HEK293 (cell line): ENCODE data around the gene ACADSB.

Source experiments
- CTCF ChIA-PET: fragments of 350-600 bp; formaldehyde crosslinking; extraction: SDS; loops from one replicate; lab custom pipeline; 2021; ENCODE audit warnings: antibody characterized with exemption; lab: Yijun Ruan, JAX
- POLR2A ChIA-PET: fragments of 300-600 bp; formaldehyde crosslinking; extraction: SDS; loops from one replicate; lab custom pipeline; 2020; ENCODE audit warnings: antibody characterized with exemption, inconsistent platforms; lab: Yijun Ruan, JAX
- H3K27ac ChIP-seq: fragments of 200-500 bp; sonication (Bioruptor generic); 2 replicates; pipeline ENCODE4 v1.5.1; 2014; ENCODE audit warnings: low read depth, low read length, control low read depth, inconsistent platforms; ENCODE audit errors: extremely low read depth
- H3K36me3 ChIP-seq, 2 experiments: fragments of 200-500 bp in 1 of 2; sonication (Bioruptor generic) in 1 of 2; 1 replicate in 1 of 2; 2 replicates in 1 of 2; pipeline ENCODE4 v1.5.1; 2014 to 2017; ENCODE audit warnings: inconsistent platforms in 2 of 2, low read length in 2 of 2; ENCODE audit not compliant: control insufficient read depth in 2 of 2, insufficient read depth in 1 of 2
- H3K4me1 ChIP-seq: fragments of 200-500 bp; sonication (Bioruptor generic); 2 replicates; pipeline ENCODE4 v1.5.1; 2014; ENCODE audit warnings: mild to moderate bottlenecking, low read length, inconsistent platforms; ENCODE audit not compliant: control insufficient read depth, insufficient read depth
- H3K4me3 ChIP-seq: 2 replicates; pipeline ENCODE4 v1.5.1; 2011; ENCODE audit warnings: low read depth, mild to moderate bottlenecking, control low read depth, low read length, moderate library complexity
- H3K9me3 ChIP-seq: fragments of 200-500 bp; sonication (Bioruptor generic); 2 replicates; pipeline ENCODE4 v1.5.1; 2014; ENCODE audit warnings: low read depth, low read length, inconsistent platforms; ENCODE audit not compliant: control insufficient read depth, insufficient read depth
- AEBP2 ChIP-seq: fragments of 450-650 bp; formaldehyde crosslinking; IDR thresholded peaks from 2 replicates; pipeline ENCODE4 v1.5.1; 2016; ENCODE audit warnings: missing biosample characterization, missing genetic modification characterization, borderline replicate concordance
- HOXD13 ChIP-seq: sonication (generic); formaldehyde crosslinking; IDR thresholded peaks from 2 replicates; pipeline ENCODE4 v1.8.0; 2022; ENCODE audit warnings: missing genetic modification reagents, borderline replicate concordance
- WT1 ChIP-seq: fragments of 450-650 bp; formaldehyde crosslinking; IDR thresholded peaks from 2 replicates; pipeline ENCODE4 v1.5.1; 2016; ENCODE audit warnings: missing biosample characterization, missing genetic modification characterization
- ZBTB44 ChIP-seq: fragments of 450-650 bp; IDR thresholded peaks from 2 replicates; pipeline ENCODE4 v1.5.1; 2018; ENCODE audit warnings: missing biosample characterization, mild to moderate bottlenecking, missing genetic modification characterization
- ZBTB48 ChIP-seq: fragments of 450-650 bp; formaldehyde crosslinking; IDR thresholded peaks from 2 replicates; pipeline ENCODE4 v1.5.1; 2016; ENCODE audit warnings: missing biosample characterization, missing genetic modification characterization
- ZFHX2 ChIP-seq: fragments of 450-650 bp; formaldehyde crosslinking; conservative IDR thresholded peaks from 2 replicates; pipeline ENCODE4 v1.5.1; 2016; ENCODE audit warnings: missing biosample characterization, missing genetic modification characterization
- ZNF114 ChIP-seq: fragments of 450-650 bp; formaldehyde crosslinking; IDR thresholded peaks from 2 replicates; pipeline ENCODE4 v1.5.0; 2017; ENCODE audit warnings: missing biosample characterization, missing genetic modification characterization
- ZNF175 ChIP-seq: fragments of 450-650 bp; formaldehyde crosslinking; IDR thresholded peaks from 2 replicates; pipeline ENCODE4 v1.5.1; 2016; ENCODE audit warnings: missing biosample characterization, missing genetic modification characterization
- ZNF184 ChIP-seq: fragments of 450-650 bp; IDR thresholded peaks from 2 replicates; pipeline ENCODE4 v1.5.1; 2018; ENCODE audit warnings: missing biosample characterization, mild to moderate bottlenecking, missing genetic modification characterization
- ZNF302 ChIP-seq: fragments of 450-650 bp; formaldehyde crosslinking; IDR thresholded peaks from 2 replicates; pipeline ENCODE4 v1.5.1; 2016; ENCODE audit warnings: missing biosample characterization, missing genetic modification characterization, low read depth
- ZNF362 ChIP-seq: fragments of 450-650 bp; formaldehyde crosslinking; IDR thresholded peaks from 2 replicates; pipeline ENCODE4 v1.5.1; 2016; ENCODE audit warnings: missing biosample characterization, missing genetic modification characterization
- ZNF654 ChIP-seq: fragments of 450-650 bp; formaldehyde crosslinking; IDR thresholded peaks from 2 replicates; pipeline ENCODE4 v1.5.1; 2016; ENCODE audit warnings: low read depth, missing biosample characterization, missing genetic modification characterization
- ZNF658 ChIP-seq: fragments of 450-650 bp; formaldehyde crosslinking; IDR thresholded peaks from 2 replicates; pipeline ENCODE4; 2016; ENCODE audit warnings: missing biosample characterization, missing genetic modification characterization
- ZNF837 ChIP-seq: fragments of 450-650 bp; formaldehyde crosslinking; IDR thresholded peaks from 2 replicates; pipeline ENCODE4 v1.5.1; 2016; ENCODE audit warnings: missing biosample characterization, missing genetic modification characterization
- ZSCAN16 ChIP-seq: fragments of 450-650 bp; formaldehyde crosslinking; IDR thresholded peaks from 2 replicates; pipeline ENCODE4 v1.5.1; 2016; ENCODE audit warnings: missing biosample characterization, missing genetic modification characterization
- TF ChIP-seq, protein P1 (sequence below): fragments of 450-650 bp; formaldehyde crosslinking; IDR thresholded peaks from 2 replicates; pipeline ENCODE4 v1.5.1; 2016; ENCODE audit warnings: missing biosample characterization, missing genetic modification characterization
- TF ChIP-seq, protein P2 (sequence below): fragments of 450-650 bp; formaldehyde crosslinking; IDR thresholded peaks from 2 replicates; pipeline ENCODE4 v1.5.1; 2017; ENCODE audit warnings: missing biosample characterization, missing genetic modification characterization
- TF ChIP-seq, protein P3 (sequence below): fragments of 450-650 bp; formaldehyde crosslinking; IDR thresholded peaks from 2 replicates; pipeline ENCODE4 v1.5.1; 2016; ENCODE audit warnings: missing biosample characterization, missing genetic modification characterization
- TF ChIP-seq, protein P4 (sequence below): fragments of 450-650 bp; formaldehyde crosslinking; conservative IDR thresholded peaks from 2 replicates; pipeline ENCODE4 v1.5.1; 2016; ENCODE audit warnings: low read depth, missing biosample characterization, missing genetic modification characterization

The ACADSB gene

DNA sequence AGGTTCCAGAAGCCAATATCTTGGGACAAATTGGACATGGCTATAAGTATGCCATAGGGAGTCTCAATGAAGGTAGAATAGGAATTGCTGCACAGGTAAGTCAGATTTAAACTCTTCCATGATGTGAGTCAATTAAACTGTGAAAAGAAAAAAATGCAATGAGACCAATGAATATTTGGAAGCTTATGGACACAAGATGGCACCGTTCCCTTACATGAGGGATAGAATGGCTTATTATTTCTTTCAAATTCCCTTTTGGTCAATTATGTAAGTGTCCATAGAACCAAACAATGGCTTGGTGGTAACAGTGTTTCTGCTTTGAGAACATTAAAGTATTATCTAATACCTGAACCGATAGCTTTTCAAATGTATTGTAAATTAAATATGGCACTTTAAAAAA, 35.6 kb downstream of the ACADSB start:
- H3K9me3 ChIP-seq, result no peaks in the 10 kb centered on the region
- TF ChIP-seq, protein P1, sequence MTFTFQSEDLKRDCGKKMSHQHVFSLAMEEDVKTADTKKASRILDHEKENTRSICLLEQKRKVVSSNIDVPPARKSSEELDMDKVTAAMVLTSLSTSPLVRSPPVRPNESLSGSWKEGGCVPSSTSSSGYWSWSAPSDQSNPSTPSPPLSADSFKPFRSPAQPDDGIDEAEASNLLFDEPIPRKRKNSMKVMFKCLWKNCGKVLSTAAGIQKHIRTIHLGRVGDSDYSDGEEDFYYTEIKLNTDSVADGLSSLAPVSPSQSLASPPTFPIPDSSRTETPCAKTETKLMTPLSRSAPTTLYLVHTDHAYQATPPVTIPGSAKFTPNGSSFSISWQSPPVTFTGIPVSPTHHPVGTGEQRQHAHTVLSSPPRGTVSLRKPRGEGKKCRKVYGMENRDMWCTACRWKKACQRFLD (tag by site-specific recombination), result no peak
- TF ChIP-seq ZBTB44 (tag by site-specific recombination) (no peak), ZSCAN16 (tag by site-specific recombination) (no peak), ZNF654 (tag by site-specific recombination) (peak; percentile 55), ZNF362 (tag by site-specific recombination) (no peak), ZNF302 (tag by site-specific recombination) (no peak), WT1 (tag by site-specific recombination) (no peak), ZNF658 (tag by site-specific recombination) (no peak), HOXD13 (CRISPR knock-in tag) (no peak)
- TF ChIP-seq, protein P2, sequence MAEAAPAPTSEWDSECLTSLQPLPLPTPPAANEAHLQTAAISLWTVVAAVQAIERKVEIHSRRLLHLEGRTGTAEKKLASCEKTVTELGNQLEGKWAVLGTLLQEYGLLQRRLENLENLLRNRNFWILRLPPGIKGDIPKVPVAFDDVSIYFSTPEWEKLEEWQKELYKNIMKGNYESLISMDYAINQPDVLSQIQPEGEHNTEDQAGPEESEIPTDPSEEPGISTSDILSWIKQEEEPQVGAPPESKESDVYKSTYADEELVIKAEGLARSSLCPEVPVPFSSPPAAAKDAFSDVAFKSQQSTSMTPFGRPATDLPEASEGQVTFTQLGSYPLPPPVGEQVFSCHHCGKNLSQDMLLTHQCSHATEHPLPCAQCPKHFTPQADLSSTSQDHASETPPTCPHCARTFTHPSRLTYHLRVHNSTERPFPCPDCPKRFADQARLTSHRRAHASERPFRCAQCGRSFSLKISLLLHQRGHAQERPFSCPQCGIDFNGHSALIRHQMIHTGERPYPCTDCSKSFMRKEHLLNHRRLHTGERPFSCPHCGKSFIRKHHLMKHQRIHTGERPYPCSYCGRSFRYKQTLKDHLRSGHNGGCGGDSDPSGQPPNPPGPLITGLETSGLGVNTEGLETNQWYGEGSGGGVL, result no peak
- TF ChIP-seq, protein P3, sequence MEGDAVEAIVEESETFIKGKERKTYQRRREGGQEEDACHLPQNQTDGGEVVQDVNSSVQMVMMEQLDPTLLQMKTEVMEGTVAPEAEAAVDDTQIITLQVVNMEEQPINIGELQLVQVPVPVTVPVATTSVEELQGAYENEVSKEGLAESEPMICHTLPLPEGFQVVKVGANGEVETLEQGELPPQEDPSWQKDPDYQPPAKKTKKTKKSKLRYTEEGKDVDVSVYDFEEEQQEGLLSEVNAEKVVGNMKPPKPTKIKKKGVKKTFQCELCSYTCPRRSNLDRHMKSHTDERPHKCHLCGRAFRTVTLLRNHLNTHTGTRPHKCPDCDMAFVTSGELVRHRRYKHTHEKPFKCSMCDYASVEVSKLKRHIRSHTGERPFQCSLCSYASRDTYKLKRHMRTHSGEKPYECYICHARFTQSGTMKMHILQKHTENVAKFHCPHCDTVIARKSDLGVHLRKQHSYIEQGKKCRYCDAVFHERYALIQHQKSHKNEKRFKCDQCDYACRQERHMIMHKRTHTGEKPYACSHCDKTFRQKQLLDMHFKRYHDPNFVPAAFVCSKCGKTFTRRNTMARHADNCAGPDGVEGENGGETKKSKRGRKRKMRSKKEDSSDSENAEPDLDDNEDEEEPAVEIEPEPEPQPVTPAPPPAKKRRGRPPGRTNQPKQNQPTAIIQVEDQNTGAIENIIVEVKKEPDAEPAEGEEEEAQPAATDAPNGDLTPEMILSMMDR (tag by site-specific recombination), result peak; percentile 37; the same call in 1 of the 2 replicates
- peaks cover 4 to 37% of the 10 kb centered on the region in 2 experiments for H3K36me3 ChIP-seq
- ChIA-PET POLR2A (no interaction called here), CTCF (interaction anchor here (0.6 to 4.8 kb wide), 14 partner anchors 11 to 528 kb away, joined by 3 to 33 read pairs (median 6); no protein-coding TSS in a partner anchor)
- no peak overlapping the region for H3K4me3 ChIP-seq
- no peaks in the 10 kb centered on the region for H3K4me1 ChIP-seq
- no peak overlapping the region for H3K27ac ChIP-seq

DNA sequence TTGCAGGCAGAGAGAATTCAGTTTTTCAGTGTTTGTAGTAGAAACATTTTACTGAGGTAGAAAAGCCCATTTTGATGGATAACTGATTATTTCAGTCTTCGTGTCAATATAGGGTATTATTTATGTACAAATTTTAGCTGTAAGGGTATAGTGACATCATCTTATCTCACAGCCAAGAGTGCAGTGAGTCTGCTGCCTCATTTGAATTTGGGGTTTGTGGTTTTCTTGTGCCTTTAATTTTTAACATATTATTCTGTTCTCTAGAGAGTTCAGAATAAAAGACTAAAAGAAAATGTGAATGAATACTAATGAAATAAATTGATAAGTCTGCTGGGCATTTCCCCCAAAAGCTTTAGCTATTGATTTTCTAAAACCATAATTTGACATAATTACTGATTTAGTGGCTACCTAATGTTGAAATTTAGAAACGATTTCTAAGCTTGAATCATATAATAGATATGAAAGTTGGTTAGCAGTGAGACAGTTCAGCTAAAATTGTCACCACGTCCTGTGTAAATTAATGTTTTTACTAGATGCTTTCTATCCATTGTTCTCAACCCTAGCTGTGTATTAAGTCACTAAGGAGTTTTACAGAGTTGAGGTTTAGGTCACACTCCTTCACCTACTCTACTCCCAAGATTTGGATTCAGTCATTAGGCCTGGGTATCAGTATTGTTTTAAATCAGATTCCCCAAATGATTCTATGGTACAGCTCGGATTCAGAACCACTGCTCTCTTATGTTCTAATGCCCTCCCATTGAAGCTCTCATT, 37.3 kb downstream of the ACADSB start:
- Histone ChIP-seq H3K36me3 (peaks cover 4 to 37% of the 10 kb centered on the region in 2 experiments), H3K9me3 (no peaks in the 10 kb centered on the region), H3K4me1 (no peaks in the 10 kb centered on the region), H3K27ac (no peak overlapping the region), H3K4me3 (no peak overlapping the region)
- CTCF ChIA-PET, result interaction anchor here (0.7 to 4.8 kb wide), 8 partner anchors 87 to 528 kb away, joined by 3 to 33 read pairs (median 4); no protein-coding TSS in a partner anchor
- POLR2A ChIA-PET, result no interaction called here
- TF ChIP-seq ZNF114 (tag by site-specific recombination) (no peak), ZNF837 (tag by site-specific recombination) (no peak), AEBP2 (tag by site-specific recombination) (no peak), ZNF184 (no peak), ZNF175 (no peak), ZFHX2 (no peak), ZNF654 (tag by site-specific recombination) (no peak), ZBTB48 (tag by site-specific recombination) (no peak)
- TF ChIP-seq, protein P4, sequence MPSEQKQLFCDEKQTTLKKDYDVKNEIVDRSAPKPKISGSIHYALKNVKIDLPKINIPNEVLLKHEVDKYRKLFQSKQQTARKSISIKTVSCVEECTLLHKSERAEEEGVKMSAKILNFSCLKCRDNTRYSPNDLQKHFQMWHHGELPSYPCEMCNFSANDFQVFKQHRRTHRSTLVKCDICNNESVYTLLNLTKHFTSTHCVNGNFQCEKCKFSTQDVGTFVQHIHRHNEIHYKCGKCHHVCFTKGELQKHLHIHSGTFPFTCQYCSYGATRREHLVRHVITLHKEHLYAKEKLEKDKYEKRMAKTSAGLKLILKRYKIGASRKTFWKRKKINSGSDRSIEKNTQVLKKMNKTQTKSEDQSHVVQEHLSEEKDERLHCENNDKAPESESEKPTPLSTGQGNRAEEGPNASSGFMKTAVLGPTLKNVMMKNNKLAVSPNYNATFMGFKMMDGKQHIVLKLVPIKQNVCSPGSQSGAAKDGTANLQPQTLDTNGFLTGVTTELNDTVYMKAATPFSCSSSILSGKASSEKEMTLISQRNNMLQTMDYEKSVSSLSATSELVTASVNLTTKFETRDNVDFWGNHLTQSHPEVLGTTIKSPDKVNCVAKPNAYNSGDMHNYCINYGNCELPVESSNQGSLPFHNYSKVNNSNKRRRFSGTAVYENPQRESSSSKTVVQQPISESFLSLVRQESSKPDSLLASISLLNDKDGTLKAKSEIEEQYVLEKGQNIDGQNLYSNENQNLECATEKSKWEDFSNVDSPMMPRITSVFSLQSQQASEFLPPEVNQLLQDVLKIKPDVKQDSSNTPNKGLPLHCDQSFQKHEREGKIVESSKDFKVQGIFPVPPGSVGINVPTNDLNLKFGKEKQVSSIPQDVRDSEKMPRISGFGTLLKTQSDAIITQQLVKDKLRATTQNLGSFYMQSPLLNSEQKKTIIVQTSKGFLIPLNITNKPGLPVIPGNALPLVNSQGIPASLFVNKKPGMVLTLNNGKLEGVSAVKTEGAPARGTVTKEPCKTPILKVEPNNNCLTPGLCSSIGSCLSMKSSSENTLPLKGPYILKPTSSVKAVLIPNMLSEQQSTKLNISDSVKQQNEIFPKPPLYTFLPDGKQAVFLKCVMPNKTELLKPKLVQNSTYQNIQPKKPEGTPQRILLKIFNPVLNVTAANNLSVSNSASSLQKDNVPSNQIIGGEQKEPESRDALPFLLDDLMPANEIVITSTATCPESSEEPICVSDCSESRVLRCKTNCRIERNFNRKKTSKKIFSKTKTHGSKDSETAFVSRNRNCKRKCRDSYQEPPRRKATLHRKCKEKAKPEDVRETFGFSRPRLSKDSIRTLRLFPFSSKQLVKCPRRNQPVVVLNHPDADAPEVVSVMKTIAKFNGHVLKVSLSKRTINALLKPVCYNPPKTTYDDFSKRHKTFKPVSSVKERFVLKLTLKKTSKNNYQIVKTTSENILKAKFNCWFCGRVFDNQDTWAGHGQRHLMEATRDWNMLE (tag by site-specific recombination), result no peak
